GM12878 (cell line): ENCODE data around the gene STRIP2. TPM values are rescaled to one million over a fixed set of nuclear protein-coding genes. Genes with fewer than 3 reads are reported as not detected.
A peak's percentile ranks its signal among the peaks of the same experiment; 100 is the strongest.

Experiments
- ATAC-seq: fragments of 200-7000 bp; cut with Tn5 transposase; 3 replicates; pipeline ENCODE4 v1.9.1; 2020; ENCODE audit warnings: mild to moderate bottlenecking, moderate library complexity
- BruUV-seq: library from RNA; stranded (reverse); fragments of 400-500 nt; replicated peaks from 2 replicates; lab custom pipeline; 2021; lab: Mats Ljungman, UMichigan
- CTCF ChIA-PET: fragments of 300-600 bp; sonication (Branson Sonifier 250); formaldehyde crosslinking; extraction: SDS; loops from one replicate; lab custom pipeline; 2021; ENCODE audit warnings: inconsistent platforms; lab: Yijun Ruan, JAX
- POLR2A ChIA-PET: fragments of 350-600 bp; formaldehyde crosslinking; extraction: SDS; loops from one replicate; lab custom pipeline; 2021; ENCODE audit warnings: inconsistent platforms; lab: Charles Lee
- RAD21 ChIA-PET: fragments of 300-600 bp; sonication (Branson Sonifier 250); formaldehyde crosslinking; loops from one replicate; lab custom pipeline; 2023; ENCODE audit warnings: antibody characterized with exemption; ENCODE audit not compliant: unreplicated experiment; lab: Charles Lee
- SMC1A ChIA-PET: fragments of 300-600 bp; sonication (Branson Sonifier 250); formaldehyde crosslinking; loops from one replicate; lab custom pipeline; 2023; ENCODE audit not compliant: unreplicated experiment, uncharacterized antibody; lab: Charles Lee
- DNase-seq: peaks from one replicate; pipeline ENCODE4 v3.0.0-alpha.2; 2011; ENCODE audit warnings: low read depth, low spot score
- FAIRE-seq: peaks from 3 replicates; lab custom pipeline; 2011; peaks lifted over from hg19 to GRCh38; lab: Jason Lieb, UNC
- H2AFZ ChIP-seq: 2 replicates; pipeline ENCODE4 v1.6.0; 2011; ENCODE audit warnings: low read depth, low read length, control low read depth; ENCODE audit not compliant: control insufficient read depth
- H3K27ac ChIP-seq: 2 replicates; pipeline ENCODE4 v1.5.1; 2011; ENCODE audit warnings: control low read depth; ENCODE audit not compliant: control insufficient read depth, insufficient read depth
- H3K27me3 ChIP-seq, 2 experiments: replicated peaks in 1 of 2; 2 replicates each; pipeline versions ENCODE4 v1.6.0 to v1.6.1; 2011; ENCODE audit warnings: low read length in 1 of 2; ENCODE audit not compliant: control insufficient read depth in 2 of 2, insufficient read depth in 2 of 2
- H3K36me3 ChIP-seq, 2 experiments: 2 replicates each; pipeline ENCODE4 v1.5.1; 2011; ENCODE audit warnings: low read length in 1 of 2; ENCODE audit not compliant: control insufficient read depth in 2 of 2, insufficient read depth in 2 of 2
- H3K4me1 ChIP-seq: 2 replicates; pipeline ENCODE4 v1.6.1; 2011; ENCODE audit warnings: mild to moderate bottlenecking, low read length, moderate library complexity, mixed read lengths; ENCODE audit not compliant: control insufficient read depth, insufficient read depth
- H3K4me2 ChIP-seq: 2 replicates; pipeline ENCODE4 v1.6.0; 2011; ENCODE audit warnings: control low read depth; ENCODE audit not compliant: control insufficient read depth, insufficient read depth
- H3K4me3 ChIP-seq: fragments of 200-600 bp; sonication (generic); 2 replicates; pipeline ENCODE4 v1.5.1; 2016
- H3K79me2 ChIP-seq: 2 replicates; pipeline ENCODE4 v1.6.0; 2011; ENCODE audit warnings: low read length; ENCODE audit not compliant: control insufficient read depth, insufficient read depth
- H3K9ac ChIP-seq: 2 replicates; pipeline ENCODE4 v1.8.0; 2011; ENCODE audit warnings: low read length, control low read depth, mixed read lengths; ENCODE audit not compliant: control insufficient read depth, insufficient read depth
- H3K9me3 ChIP-seq: replicated peaks from 3 replicates; pipeline ENCODE4 v1.5.1; 2011; ENCODE audit warnings: mild to moderate bottlenecking, low read length; ENCODE audit not compliant: control insufficient read depth, insufficient read depth
- H4K20me1 ChIP-seq: 2 replicates; pipeline ENCODE4 v1.6.0; 2011; ENCODE audit not compliant: control insufficient read depth, insufficient read depth
- CEBPB ChIP-seq, 2 experiments: fragments of 150-350 bp in 1 of 2; IDR thresholded peaks; 2 replicates each; pipeline ENCODE4 v1.6.1; 2012 to 2014; ENCODE audit warnings: low read depth in 2 of 2, low read length in 2 of 2, borderline replicate concordance in 1 of 2, inconsistent platforms in 1 of 2
- HDAC6 ChIP-seq: fragments of 200-600 bp; sonication (generic); IDR thresholded peaks from one replicate; pipeline ENCODE4 v1.8.0; 2017; ENCODE audit warnings: antibody characterized with exemption; ENCODE audit not compliant: unreplicated experiment
- JUNB ChIP-seq: IDR thresholded peaks from 2 replicates; pipeline ENCODE4 v1.6.1; 2016; ENCODE audit warnings: antibody characterized with exemption, mild to moderate bottlenecking
- NFYA ChIP-seq: IDR thresholded peaks from 2 replicates; pipeline ENCODE4 v1.6.1; 2011; ENCODE audit warnings: low read depth, mild to moderate bottlenecking, low read length, improper control_type of control experiment, borderline replicate concordance
- NFYB ChIP-seq: IDR thresholded peaks from 2 replicates; pipeline ENCODE4 v1.6.1; 2011; ENCODE audit warnings: low read depth, mild to moderate bottlenecking, low read length, improper control_type of control experiment, moderate library complexity; ENCODE audit not compliant: insufficient read depth
- PAX5 ChIP-seq: IDR thresholded peaks from 2 replicates; pipeline ENCODE4 v1.6.1; 2011; ENCODE audit warnings: low read depth, low read length, borderline replicate concordance
- RAD21 ChIP-seq: IDR thresholded peaks from 2 replicates; pipeline ENCODE4 v1.6.1; 2011; ENCODE audit warnings: mild to moderate bottlenecking, low read depth, low read length, moderate library complexity; ENCODE audit not compliant: insufficient read depth
- RELB ChIP-seq: fragments of 450-650 bp; IDR thresholded peaks from 2 replicates; pipeline ENCODE4 v1.6.1; 2017; ENCODE audit warnings: low read depth, mild to moderate bottlenecking, moderate library complexity
- SREBF1 ChIP-seq: IDR thresholded peaks from 2 replicates; pipeline ENCODE4 v1.6.1; 2012; ENCODE audit warnings: mild to moderate bottlenecking, low read length
- SREBF2 ChIP-seq: IDR thresholded peaks from 2 replicates; pipeline ENCODE4 v1.6.1; 2012; ENCODE audit warnings: mild to moderate bottlenecking, low read length
- WGBS: methylation state at CpG from one replicate; pipeline ENCODE4 v1.1.6; 2016; ENCODE audit warnings: low lambda C conversion rate; ENCODE audit not compliant: insufficient replicate concordance, insufficient coverage; ENCODE audit errors: missing lambda C conversion rate; 5-methylcytosine and 5-hydroxymethylcytosine counted together
- in situ Hi-C: fragments of 300-500 bp; cut with MboI; formaldehyde crosslinking; loops from 9 replicates; pipeline ENCODE4 v1.14.3; 2018; ENCODE audit warnings: mixed read lengths
- intact Hi-C: fragments of 100-400 bp; cut with micrococcal nuclease; formaldehyde crosslinking; loops from one replicate; pipeline ENCODE4 v1.14.2; 2022; ENCODE audit not compliant: unreplicated experiment
- polyA plus RNA-seq, 11 experiments: library from polyadenylated mRNA; depleted of rRNA in 4 of 11; unstranded in 6 of 11; stranded (reverse) in 5 of 11; fragments of >200 nt; fragmentation: Nextera tagmentation in 4 of 11; fragmentation: Illumina TruSeq in 1 of 11; extraction: Ambion mirVana in 4 of 11; extraction: Trizol in 1 of 11; gene quantifications; 1 replicate in 1 of 11; 2 replicates in 10 of 11; pipeline versions ENCODE4 v1.2.1 to v1.2.3, GENCODE V29; 2011 to 2016; ENCODE audit warnings: inconsistent platforms in 2 of 11, missing spikeins in 2 of 11, low read depth in 1 of 11
- total RNA-seq, 4 experiments: library from RNA; depleted of rRNA in 3 of 4; stranded (reverse); fragments of >200 nt in 3 of 4; fragmentation: Illumina TruSeq in 1 of 4; extraction: Trizol in 1 of 4; gene quantifications; 2 replicates each; pipeline versions ENCODE4 v1.2.1 to v1.2.3, GENCODE V29; 2013 to 2021
- TF ChIP-seq, protein P1 (sequence below): fragments of 450-650 bp; formaldehyde crosslinking; IDR thresholded peaks from 2 replicates; pipeline ENCODE4 v1.5.0; 2022; ENCODE audit warnings: mild to moderate bottlenecking, missing genetic modification characterization
- TF ChIP-seq, protein P2 (sequence below): fragments of 450-650 bp; IDR thresholded peaks from 2 replicates; pipeline ENCODE4 v1.6.1; 2017; ENCODE audit warnings: mild to moderate bottlenecking, low read depth, inconsistent platforms; ENCODE audit not compliant: poor library complexity, severe bottlenecking

The STRIP2 gene
- total and polyA plus RNA-seq, 10 of the 15 experiments (the other 5 are each of a cell fraction or from before 2014, with no cell fraction given), result 0.48 to 5.8 (median 1.8) TPM

- no TSS peak for BruUV-seq
- ChIA-PET SMC1A (no interaction called here), RAD21 (no interaction called here), POLR2A (no interaction called here), CTCF (no interaction called here)
- peaks cover 17% of the 10 kb centered on the region; the same call in 1 of the 2 replicates for H3K4me1 ChIP-seq
- H3K27me3 ChIP-seq, result no peaks in the 10 kb centered on the region; a peak in 1 of 4 replicates
- no peak within 1 kb of the TSS for H3K27ac ChIP-seq
- H2AFZ ChIP-seq, result peak within 1 kb of the TSS; percentile 88
- ATAC-seq, result peak; percentile 95
- DNase-seq, result peak; percentile 12
- peak within 1 kb of the TSS; percentile 93 for H3K4me2 ChIP-seq
- H3K79me2 ChIP-seq, result no peaks in the 10 kb centered on the region
- H3K36me3 ChIP-seq, result no peaks in the 10 kb centered on the region
- in situ Hi-C loops, result no loop called here
- H3K4me3 ChIP-seq, result peak within 1 kb of the TSS; percentile 61; the same call in 1 of the 2 replicates
- H3K9me3 ChIP-seq, result no peaks in the 10 kb centered on the region
- WGBS, result 13% methylated on average over 26 of the region's 89 CpGs
- no peak for FAIRE-seq
- H4K20me1 ChIP-seq, result no peaks in the 10 kb centered on the region
- peak within 1 kb of the TSS; percentile 58; the same call in 1 of the 2 replicates for H3K9ac ChIP-seq
- intact Hi-C loops, result loop anchor here (10.0 kb wide), 1 partner anchor 223 kb away; no protein-coding TSS in a partner anchor
- TF ChIP-seq, protein P1, sequence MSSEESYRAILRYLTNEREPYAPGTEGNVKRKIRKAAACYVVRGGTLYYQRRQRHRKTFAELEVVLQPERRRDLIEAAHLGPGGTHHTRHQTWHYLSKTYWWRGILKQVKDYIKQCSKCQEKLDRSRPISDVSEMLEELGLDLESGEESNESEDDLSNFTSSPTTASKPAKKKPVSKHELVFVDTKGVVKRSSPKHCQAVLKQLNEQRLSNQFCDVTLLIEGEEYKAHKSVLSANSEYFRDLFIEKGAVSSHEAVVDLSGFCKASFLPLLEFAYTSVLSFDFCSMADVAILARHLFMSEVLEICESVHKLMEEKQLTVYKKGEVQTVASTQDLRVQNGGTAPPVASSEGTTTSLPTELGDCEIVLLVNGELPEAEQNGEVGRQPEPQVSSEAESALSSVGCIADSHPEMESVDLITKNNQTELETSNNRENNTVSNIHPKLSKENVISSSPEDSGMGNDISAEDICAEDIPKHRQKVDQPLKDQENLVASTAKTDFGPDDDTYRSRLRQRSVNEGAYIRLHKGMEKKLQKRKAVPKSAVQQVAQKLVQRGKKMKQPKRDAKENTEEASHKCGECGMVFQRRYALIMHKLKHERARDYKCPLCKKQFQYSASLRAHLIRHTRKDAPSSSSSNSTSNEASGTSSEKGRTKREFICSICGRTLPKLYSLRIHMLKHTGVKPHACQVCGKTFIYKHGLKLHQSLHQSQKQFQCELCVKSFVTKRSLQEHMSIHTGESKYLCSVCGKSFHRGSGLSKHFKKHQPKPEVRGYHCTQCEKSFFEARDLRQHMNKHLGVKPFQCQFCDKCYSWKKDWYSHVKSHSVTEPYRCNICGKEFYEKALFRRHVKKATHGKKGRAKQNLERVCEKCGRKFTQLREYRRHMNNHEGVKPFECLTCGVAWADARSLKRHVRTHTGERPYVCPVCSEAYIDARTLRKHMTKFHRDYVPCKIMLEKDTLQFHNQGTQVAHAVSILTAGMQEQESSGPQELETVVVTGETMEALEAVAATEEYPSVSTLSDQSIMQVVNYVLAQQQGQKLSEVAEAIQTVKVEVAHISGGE (CRISPR knock-in tag), result no peak
- TF ChIP-seq PAX5, result no peak; the same call in 1 of the 2 replicates
- no peak for TF ChIP-seq RAD21
- TF ChIP-seq SREBF2, result no peak
- no peak for TF ChIP-seq SREBF1
- no peak for TF ChIP-seq HDAC6
- TF ChIP-seq, protein P2, sequence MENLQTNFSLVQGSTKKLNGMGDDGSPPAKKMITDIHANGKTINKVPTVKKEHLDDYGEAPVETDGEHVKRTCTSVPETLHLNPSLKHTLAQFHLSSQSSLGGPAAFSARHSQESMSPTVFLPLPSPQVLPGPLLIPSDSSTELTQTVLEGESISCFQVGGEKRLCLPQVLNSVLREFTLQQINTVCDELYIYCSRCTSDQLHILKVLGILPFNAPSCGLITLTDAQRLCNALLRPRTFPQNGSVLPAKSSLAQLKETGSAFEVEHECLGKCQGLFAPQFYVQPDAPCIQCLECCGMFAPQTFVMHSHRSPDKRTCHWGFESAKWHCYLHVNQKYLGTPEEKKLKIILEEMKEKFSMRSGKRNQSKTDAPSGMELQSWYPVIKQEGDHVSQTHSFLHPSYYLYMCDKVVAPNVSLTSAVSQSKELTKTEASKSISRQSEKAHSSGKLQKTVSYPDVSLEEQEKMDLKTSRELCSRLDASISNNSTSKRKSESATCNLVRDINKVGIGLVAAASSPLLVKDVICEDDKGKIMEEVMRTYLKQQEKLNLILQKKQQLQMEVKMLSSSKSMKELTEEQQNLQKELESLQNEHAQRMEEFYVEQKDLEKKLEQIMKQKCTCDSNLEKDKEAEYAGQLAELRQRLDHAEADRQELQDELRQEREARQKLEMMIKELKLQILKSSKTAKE, result no peak
- no peak for TF ChIP-seq JUNB
- no peak for TF ChIP-seq NFYA
- no peak for TF ChIP-seq RELB
- no peak for TF ChIP-seq CEBPB (IDR thresholded peaks at IDR 0.05; ENCODE audit: borderline replicate concordance in 1 of 2, low read depth in 2 of 2, low read length in 2 of 2)
- no peak for TF ChIP-seq NFYB
These were observed 67.8 kb downstream of the STRIP2 start, which contains the start of gene SMKR1 for GRCh38 chr7:129501760-129502707. TSS of gene SMKR1 (plus strand) at chr7:129502531. CDS start at chr7:129502825, 294 bp downstream.
